Ishikawa (cell line): Measurements from ENCODE around the gene ATP1B3.

Source experiments
- CEBPB ChIP-seq: IDR thresholded peaks from 2 replicates; pipeline ENCODE4 v1.6.1; 2012
- CREB1 ChIP-seq: IDR thresholded peaks from 2 replicates; pipeline ENCODE4 v1.6.1; 2012; ENCODE audit warnings: low read depth
- EGR1 ChIP-seq: IDR thresholded peaks from 2 replicates; pipeline ENCODE4 v1.6.1; 2012
- EP300 ChIP-seq: IDR thresholded peaks from 2 replicates; pipeline ENCODE4 v1.6.1; 2012; ENCODE audit warnings: borderline replicate concordance
- FOXM1 ChIP-seq: IDR thresholded peaks from 2 replicates; pipeline ENCODE4 v1.6.1; 2012; ENCODE audit warnings: low read depth, borderline replicate concordance
- NFIC ChIP-seq: IDR thresholded peaks from 2 replicates; pipeline ENCODE4 v1.6.1; 2012
- RAD21 ChIP-seq: IDR thresholded peaks from 2 replicates; pipeline ENCODE4 v1.6.1; 2012; ENCODE audit warnings: low read depth
- TAF1 ChIP-seq: IDR thresholded peaks from 2 replicates; pipeline ENCODE4 v1.6.1; 2012; ENCODE audit warnings: low read depth, mild to moderate bottlenecking
- TCF12 ChIP-seq: IDR thresholded peaks from 2 replicates; pipeline ENCODE4 v1.6.1; 2012; ENCODE audit warnings: low read depth
- TEAD4 ChIP-seq: IDR thresholded peaks from 2 replicates; pipeline ENCODE4 v1.6.1; 2012
- YY1 ChIP-seq: IDR thresholded peaks from 2 replicates; pipeline ENCODE4 v1.6.1; 2012; ENCODE audit warnings: low read depth
- ZBTB7A ChIP-seq: IDR thresholded peaks from 2 replicates; pipeline ENCODE4 v1.6.1; 2012; ENCODE audit warnings: low read depth
- TF ChIP-seq, protein P1 (sequence below): IDR thresholded peaks from 2 replicates; pipeline ENCODE4 v1.6.1; 2012
- TF ChIP-seq, protein P2 (sequence below): IDR thresholded peaks from 2 replicates; pipeline ENCODE4 v1.6.1; 2012
- TF ChIP-seq, protein P3 (sequence below): IDR thresholded peaks from 2 replicates; pipeline ENCODE4 v1.6.1; 2012; ENCODE audit warnings: low read depth, mild to moderate bottlenecking

ATP1B3 gene

DNA sequence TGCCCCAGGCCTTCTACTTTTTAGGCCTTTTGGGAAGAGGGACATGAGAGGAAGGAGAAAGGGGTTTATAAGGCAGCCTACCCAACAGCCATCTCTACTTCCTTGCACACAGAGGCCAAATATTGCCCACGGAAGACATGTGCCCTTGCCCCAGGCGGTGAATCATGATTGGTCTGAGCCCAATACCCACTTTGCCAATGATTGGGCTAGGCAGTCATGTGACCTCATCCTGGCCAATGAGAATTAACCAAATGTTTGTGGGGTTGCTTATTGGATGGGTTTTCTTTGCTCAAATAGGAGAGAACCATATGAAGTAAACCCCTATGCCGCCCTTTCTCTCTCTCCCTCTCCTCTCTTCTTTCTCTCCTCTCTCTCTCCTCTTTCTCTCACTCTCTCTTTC lies 42.2 kb upstream of the ATP1B3 start:
- TF ChIP-seq, protein P1, sequence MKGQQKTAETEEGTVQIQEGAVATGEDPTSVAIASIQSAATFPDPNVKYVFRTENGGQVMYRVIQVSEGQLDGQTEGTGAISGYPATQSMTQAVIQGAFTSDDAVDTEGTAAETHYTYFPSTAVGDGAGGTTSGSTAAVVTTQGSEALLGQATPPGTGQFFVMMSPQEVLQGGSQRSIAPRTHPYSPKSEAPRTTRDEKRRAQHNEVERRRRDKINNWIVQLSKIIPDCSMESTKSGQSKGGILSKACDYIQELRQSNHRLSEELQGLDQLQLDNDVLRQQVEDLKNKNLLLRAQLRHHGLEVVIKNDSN: peak; percentile 56
- no peak for TF ChIP-seq RAD21

DNA sequence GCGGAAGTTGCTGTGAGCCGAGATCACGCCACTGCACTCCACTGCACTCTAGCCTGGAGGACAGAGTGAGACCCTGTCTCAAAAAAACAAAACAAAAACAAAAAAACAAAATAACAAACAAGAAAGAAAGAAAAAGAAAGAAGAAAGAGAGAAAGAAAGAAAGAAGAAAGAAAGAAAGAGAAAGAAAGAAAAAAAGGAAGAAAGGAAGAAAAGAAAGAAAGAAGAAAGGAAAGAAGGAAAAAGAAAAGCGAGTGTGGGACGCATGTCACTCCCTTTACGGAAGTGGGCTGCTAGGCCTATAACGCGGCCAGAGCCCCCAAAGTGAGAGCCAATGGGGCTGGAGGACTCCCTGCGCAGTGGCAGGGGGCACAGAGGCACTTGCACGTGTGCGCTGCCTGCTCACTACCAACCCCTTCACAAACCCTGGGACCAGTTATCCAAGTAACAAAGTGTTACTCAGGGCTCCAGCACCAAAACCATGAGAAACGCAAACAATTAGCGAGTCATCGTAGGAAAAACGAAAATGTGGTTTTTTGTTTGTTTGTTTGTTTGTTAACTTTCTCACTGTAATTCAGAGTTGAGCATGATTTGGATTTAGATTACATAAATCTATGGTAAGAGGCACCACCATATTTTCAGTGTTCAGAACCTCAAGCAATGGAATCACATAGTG lies 40.8 kb upstream of the ATP1B3 start:
- TF ChIP-seq, protein P1: no peak
- TF ChIP-seq TAF1: no peak
- TF ChIP-seq FOXM1: no peak
- TF ChIP-seq, protein P2, sequence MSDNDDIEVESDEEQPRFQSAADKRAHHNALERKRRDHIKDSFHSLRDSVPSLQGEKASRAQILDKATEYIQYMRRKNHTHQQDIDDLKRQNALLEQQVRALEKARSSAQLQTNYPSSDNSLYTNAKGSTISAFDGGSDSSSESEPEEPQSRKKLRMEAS: no peak
- no peak for TF ChIP-seq TEAD4
- TF ChIP-seq NFIC: no peak
- TF ChIP-seq YY1: no peak
- no peak for TF ChIP-seq TCF12
- no peak for TF ChIP-seq RAD21
- TF ChIP-seq CREB1: no peak
- no peak for TF ChIP-seq CEBPB
- no peak for TF ChIP-seq EGR1
- TF ChIP-seq, protein P3, sequence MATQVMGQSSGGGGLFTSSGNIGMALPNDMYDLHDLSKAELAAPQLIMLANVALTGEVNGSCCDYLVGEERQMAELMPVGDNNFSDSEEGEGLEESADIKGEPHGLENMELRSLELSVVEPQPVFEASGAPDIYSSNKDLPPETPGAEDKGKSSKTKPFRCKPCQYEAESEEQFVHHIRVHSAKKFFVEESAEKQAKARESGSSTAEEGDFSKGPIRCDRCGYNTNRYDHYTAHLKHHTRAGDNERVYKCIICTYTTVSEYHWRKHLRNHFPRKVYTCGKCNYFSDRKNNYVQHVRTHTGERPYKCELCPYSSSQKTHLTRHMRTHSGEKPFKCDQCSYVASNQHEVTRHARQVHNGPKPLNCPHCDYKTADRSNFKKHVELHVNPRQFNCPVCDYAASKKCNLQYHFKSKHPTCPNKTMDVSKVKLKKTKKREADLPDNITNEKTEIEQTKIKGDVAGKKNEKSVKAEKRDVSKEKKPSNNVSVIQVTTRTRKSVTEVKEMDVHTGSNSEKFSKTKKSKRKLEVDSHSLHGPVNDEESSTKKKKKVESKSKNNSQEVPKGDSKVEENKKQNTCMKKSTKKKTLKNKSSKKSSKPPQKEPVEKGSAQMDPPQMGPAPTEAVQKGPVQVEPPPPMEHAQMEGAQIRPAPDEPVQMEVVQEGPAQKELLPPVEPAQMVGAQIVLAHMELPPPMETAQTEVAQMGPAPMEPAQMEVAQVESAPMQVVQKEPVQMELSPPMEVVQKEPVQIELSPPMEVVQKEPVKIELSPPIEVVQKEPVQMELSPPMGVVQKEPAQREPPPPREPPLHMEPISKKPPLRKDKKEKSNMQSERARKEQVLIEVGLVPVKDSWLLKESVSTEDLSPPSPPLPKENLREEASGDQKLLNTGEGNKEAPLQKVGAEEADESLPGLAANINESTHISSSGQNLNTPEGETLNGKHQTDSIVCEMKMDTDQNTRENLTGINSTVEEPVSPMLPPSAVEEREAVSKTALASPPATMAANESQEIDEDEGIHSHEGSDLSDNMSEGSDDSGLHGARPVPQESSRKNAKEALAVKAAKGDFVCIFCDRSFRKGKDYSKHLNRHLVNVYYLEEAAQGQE: no peak
- TF ChIP-seq ZBTB7A: no peak
- TF ChIP-seq EP300: no peak

DNA sequence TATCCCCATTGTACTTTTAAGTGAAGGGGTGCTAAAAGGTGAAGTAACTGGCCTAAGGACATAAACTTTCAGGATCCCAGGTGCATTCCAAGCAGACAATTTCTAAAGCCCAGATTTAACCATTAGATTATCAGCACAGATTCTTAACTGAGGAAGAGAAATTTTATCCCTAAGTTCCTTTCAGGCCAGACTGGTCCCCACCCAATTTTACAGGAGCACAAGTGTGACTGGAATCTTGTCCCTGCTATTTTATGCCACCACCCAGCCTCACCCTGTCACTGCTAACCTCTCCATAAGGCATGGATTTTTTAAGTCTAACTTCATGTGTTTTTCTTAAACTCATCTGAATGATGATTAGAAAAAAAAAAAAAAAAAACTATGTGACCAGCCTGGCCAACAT lies 37.1 kb upstream of the ATP1B3 start:
- TF ChIP-seq RAD21: no peak
- TF ChIP-seq TCF12: no peak
- no peak for TF ChIP-seq NFIC
- no peak for TF ChIP-seq CREB1
- no peak for TF ChIP-seq ZBTB7A
- TF ChIP-seq TAF1: no peak
- TF ChIP-seq EP300: no peak

DNA sequence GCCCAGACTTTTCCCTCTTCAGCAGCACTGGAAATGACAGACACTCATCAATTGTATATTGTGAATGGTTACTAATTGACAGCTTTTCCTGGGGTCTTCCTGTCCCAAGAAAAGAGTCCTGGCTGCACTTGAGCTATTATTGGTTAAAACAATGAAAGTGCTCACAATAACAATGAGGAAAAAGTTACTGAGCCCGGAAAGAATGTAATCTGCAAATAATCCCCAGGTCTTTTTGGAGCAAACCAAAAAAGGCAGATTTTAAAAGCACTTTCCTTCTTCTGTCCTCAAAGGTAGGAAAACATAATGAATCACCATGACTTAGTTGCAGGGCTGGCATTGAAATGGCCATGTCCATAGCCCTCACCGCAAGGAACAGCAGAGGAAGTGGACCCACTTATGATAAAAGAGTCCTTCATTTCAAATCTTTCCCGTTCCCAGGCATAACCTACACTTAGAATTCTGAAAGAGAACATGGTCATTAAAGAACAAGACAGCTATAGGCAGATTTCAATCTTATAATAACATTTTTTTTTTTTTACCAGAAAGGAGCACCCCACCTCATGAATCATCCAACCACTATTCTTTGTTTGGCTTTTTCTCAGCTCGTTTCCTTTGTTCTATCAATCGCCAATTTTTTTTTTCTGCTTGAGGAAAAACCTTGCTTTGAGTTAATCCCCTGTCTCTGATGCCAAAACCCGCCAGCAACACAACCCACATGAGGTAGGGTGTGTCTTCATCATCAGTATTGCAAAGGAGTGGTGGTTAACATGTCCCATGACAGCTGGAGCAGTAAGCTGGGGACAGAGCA lies 35.5 kb upstream of the ATP1B3 start:
- TF ChIP-seq YY1 (no peak), ZBTB7A (no peak), NFIC (no peak), CEBPB (no peak)
- TF ChIP-seq, protein P3: no peak

DNA sequence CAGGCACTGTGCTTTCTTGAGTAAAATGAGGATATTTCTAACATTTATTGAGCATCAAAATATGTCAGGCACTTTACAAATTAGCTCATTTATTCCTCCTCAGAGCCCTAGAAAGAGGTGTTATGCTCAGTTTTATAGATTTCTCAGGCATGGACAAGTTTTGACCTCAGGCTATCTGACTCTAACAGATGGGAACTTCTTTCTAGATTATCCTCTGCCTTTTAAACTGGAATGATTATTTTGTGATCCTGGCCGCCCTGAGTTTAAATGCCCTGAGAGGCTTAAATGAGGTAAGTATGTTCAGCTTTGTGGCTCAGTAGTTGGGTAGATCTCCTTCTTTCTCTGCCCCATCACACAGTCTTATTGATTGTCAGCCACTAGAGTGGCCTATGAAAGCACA lies 32.3 kb upstream of the ATP1B3 start:
- TF ChIP-seq FOXM1: no peak
- TF ChIP-seq, protein P2: no peak

DNA sequence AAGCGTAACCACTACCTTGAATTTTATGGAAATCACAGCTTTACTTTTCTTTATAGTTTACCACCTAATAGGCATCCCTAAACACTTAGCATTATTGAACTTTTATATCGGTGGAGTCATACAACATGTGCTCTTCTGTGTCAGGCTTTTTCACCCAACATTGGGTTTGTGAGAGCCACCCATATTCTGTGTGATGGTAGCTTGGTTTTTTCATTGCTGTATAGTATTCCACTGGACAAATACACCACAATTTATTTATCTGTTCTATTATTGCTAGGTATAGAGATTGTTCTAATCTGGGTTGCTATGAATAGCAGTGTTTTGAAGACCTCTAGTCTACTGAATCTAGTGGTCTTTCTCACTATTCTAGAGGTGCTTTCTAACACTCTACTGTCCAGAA lies 31.6 kb upstream of the ATP1B3 start:
- no peak for TF ChIP-seq EP300
- no peak for TF ChIP-seq TAF1
- TF ChIP-seq CEBPB: no peak
- TF ChIP-seq, protein P1: no peak
- no peak for TF ChIP-seq EGR1
- TF ChIP-seq ZBTB7A: no peak
- no peak for TF ChIP-seq TCF12
- no peak for TF ChIP-seq NFIC
- TF ChIP-seq, protein P3: no peak
- no peak for TF ChIP-seq YY1
- no peak for TF ChIP-seq TEAD4
- no peak for TF ChIP-seq CREB1
- TF ChIP-seq FOXM1: no peak
- TF ChIP-seq, protein P2: no peak
- no peak for TF ChIP-seq RAD21
